ENCODE data around the gene EED.

- TF ChIP-seq POLR2A (IDR thresholded peaks at IDR 0.05; ENCODE audit: low read length), result no peak
- TF ChIP-seq GATA1 (IDR thresholded peaks at IDR 0.05; ENCODE audit: low read depth, low read length), result no peak
Measured at GRCh38 chr11:86256608-86257007, 12.1 kb downstream of the EED start.

All from erythroblast (primary cell).